Epithelial cell of esophagus (primary cell): Measurements from ENCODE around the gene ZDHHC11B.
"Not testable (repeated sequence)": the region's sequence is repeated elsewhere in the genome, so short reads cannot be mapped to it uniquely, and the experiment has no call there.

Source experiments
- DNase-seq: peaks from one replicate; pipeline ENCODE4 v3.0.0; 2010; ENCODE audit warnings: low read depth
- H3K4me3 ChIP-seq: 2 replicates; pipeline ENCODE4 v1.5.1; 2011; ENCODE audit warnings: mild to moderate bottlenecking, low read length, control low read depth
- CTCF ChIP-seq: IDR thresholded peaks from 2 replicates; pipeline ENCODE4 v1.5.1; 2011; ENCODE audit warnings: low read depth, mild to moderate bottlenecking, low read length, control low read depth, inconsistent platforms; ENCODE audit not compliant: insufficient read depth; ENCODE audit errors: missing control alignments

Gene ZDHHC11B

DNA sequence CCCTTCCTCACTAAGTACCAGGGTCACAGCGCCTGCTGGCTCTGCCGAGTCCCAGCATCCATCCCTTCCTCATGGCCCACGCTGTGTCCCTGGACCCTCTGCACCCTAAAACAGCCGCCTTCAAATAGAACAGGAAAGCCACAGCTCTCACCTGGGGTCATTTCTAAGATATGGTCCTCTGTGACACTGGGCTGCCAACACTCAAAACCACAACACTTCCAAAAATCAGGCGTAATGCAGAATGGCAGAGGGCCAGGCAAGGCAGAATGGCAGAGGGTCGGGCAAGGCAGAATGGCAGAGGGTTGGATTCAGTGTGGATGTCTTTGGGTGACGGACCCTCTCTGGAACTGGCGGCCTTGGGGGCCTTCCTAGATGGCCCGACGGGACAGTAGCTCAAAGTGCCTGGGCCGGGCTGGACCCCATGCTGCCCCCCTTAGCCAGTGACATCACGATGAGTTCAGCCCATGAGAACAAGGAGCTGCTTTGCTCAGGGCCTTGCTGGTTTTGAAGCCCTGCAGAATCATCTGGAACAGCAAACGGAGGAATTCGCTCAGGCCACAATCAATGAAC, 35.3 kb downstream of the ZDHHC11B start:
- no peak for DNase-seq
- no peak for TF ChIP-seq CTCF
- H3K4me3 ChIP-seq, result no peak overlapping the region

GRCh38 chr5:748011-748980, 36.2 kb downstream of the ZDHHC11B start:
- not testable (repeated sequence) for DNase-seq, H3K4me3 ChIP-seq

- DNase-seq, H3K4me3 ChIP-seq: not testable (repeated sequence)
These were observed 37.2 kb downstream of the ZDHHC11B start for GRCh38 chr5:747303-747844.

DNA sequence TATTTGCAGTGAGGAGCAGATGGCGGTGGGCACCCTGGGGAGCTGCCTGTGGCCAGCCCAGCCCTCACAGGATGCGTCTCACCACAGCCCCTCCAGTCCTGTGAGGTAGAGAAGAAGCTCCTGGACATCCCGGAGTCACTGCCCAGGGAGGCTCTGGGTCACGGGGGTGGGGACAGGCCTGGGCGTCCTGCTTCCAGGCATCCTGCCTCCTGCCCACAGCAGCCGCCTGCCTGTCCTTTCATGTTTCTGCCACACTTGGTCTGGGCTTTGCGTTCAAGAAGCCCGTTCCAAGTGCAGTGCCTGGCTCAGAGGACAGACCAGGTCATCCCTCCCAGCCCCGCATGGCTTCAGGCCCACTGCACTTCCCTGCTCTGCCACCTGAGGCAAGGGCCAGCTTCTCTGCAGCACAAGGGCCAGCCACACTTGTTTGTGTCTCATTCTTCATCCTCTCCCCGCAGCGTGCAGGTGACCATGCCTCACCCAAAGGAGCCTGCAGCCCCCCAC, 38.2 kb downstream of the ZDHHC11B start:
- no peak for TF ChIP-seq CTCF
- H3K4me3 ChIP-seq, result no peak overlapping the region
- DNase-seq, result no peak

- H3K4me3 ChIP-seq, DNase-seq: not testable (repeated sequence)
These were observed 39.0 kb downstream of the ZDHHC11B start for GRCh38 chr5:745272-746142.

GRCh38 chr5:743696-744404, 40.7 kb downstream of the ZDHHC11B start:
- not testable (repeated sequence) for H3K4me3 ChIP-seq, DNase-seq

DNA sequence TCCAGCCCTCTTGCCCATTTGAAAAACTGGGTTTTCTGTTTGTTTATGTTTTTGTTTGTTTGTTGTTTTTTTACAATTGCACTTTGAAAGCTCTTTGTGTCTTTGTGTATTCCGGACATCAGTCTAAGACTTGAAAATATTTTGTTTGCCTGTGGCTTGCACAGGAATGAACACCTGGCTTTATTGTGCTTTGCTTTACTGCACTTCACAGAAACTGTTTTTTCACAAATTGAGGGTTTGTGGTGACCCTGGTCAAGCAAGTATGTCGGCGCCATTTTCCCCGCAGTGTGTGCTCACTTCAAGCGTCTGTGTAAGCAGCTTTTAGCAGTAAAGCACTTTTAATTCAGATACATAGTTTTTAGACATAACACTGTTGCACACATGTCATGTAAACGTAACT, 42.3 kb downstream of the ZDHHC11B start:
- not testable (repeated sequence) for DNase-seq, H3K4me3 ChIP-seq

DNA sequence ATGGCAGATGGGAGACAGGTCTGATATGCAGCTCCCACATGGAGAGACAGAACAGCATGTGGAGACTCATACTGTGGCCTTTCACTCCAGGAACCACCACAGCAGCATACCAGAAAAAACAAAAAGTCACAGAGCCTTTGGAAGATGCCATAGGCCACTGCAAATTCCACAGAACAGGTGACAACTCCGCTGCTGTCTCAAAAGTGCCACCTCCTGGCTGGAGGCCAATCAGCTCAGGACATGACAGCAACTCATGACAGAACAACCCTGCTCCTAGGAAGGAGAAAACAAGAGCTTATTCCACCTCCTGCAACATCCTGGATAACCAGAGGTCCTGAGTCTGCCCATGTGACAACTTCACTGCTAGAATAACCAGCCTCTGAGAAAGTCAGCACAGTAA, 50.4 kb downstream of the ZDHHC11B start:
- not testable (repeated sequence) for DNase-seq

GRCh38 chr5:732754-733454, 51.6 kb downstream of the ZDHHC11B start:
- not testable (repeated sequence) for DNase-seq, H3K4me3 ChIP-seq

More for the DNA sequence above, 50.4 kb downstream of the ZDHHC11B start:
- not testable (repeated sequence) for H3K4me3 ChIP-seq

- H3K4me3 ChIP-seq, DNase-seq: not testable (repeated sequence)
These were observed 55.3 kb downstream of the ZDHHC11B start for GRCh38 chr5:729225-729624.
